Endothelial cell of umbilical vein (primary cell): Measurements from ENCODE around the gene RPLP2. TPM values are rescaled to one million over a fixed set of nuclear protein-coding genes. Genes with fewer than 3 reads are reported as not detected.
A peak's percentile ranks its signal among the peaks of the same experiment; 100 is the strongest.

Source experiments
- BruUV-seq: library from RNA; stranded (reverse); fragments of 400-500 nt; replicated peaks from 2 replicates; lab custom pipeline; 2021; lab: Mats Ljungman, UMichigan
- CTCF ChIA-PET: fragments of 300-600, 350-600 bp; sonication (Branson Sonifier 250); formaldehyde crosslinking; loops from one replicate; lab custom pipeline; 2021; ENCODE audit warnings: antibody characterized with exemption, inconsistent platforms; lab: Charles Lee
- POLR2A ChIA-PET: fragments of 300-600, 350-600 bp; sonication (Branson Sonifier 250); formaldehyde crosslinking; loops from one replicate; lab custom pipeline; 2021; ENCODE audit warnings: antibody characterized with exemption, inconsistent platforms; lab: Charles Lee
- DNase-seq: peaks from one replicate; pipeline ENCODE4 v3.0.0-alpha.2; 2011; ENCODE audit warnings: low read depth, low spot score
- FAIRE-seq: peaks from 2 replicates; lab custom pipeline; 2011; peaks lifted over from hg19 to GRCh38; lab: Jason Lieb, UNC
- H2AFZ ChIP-seq: 2 replicates; pipeline ENCODE4 v1.6.0; 2012; ENCODE audit warnings: low read depth, low read length, control low read depth, inconsistent platforms
- H3K27ac ChIP-seq: 2 replicates; pipeline ENCODE4 v1.5.1; 2011; ENCODE audit warnings: low read depth, mild to moderate bottlenecking, control low read depth, low read length, moderate library complexity; ENCODE audit not compliant: insufficient read depth
- H3K27me3 ChIP-seq, 2 experiments: 2 replicates each; pipeline versions ENCODE4 v1.6.0 to v1.6.1; 2011; ENCODE audit warnings: low read length in 2 of 2, mixed read lengths in 1 of 2; ENCODE audit not compliant: control insufficient read depth in 2 of 2, insufficient read depth in 2 of 2
- H3K36me3 ChIP-seq, 2 experiments: 2 replicates in 1 of 2; 3 replicates in 1 of 2; pipeline ENCODE4 v1.5.1; 2011; ENCODE audit warnings: low read length in 2 of 2, mild to moderate bottlenecking in 1 of 2, moderate library complexity in 1 of 2; ENCODE audit not compliant: control insufficient read depth in 2 of 2, insufficient read depth in 2 of 2; ENCODE audit errors: extremely low read depth in 1 of 2
- H3K4me1 ChIP-seq: 3 replicates; pipeline ENCODE4 v1.5.1; 2011; ENCODE audit warnings: mild to moderate bottlenecking, low read length; ENCODE audit not compliant: control insufficient read depth, insufficient read depth; ENCODE audit errors: extremely low read depth
- H3K4me2 ChIP-seq: 2 replicates; pipeline ENCODE4 v1.6.1; 2011; ENCODE audit warnings: low read length, control low read depth, mixed read lengths; ENCODE audit not compliant: insufficient read depth
- H3K4me3 ChIP-seq, 3 experiments: fragments of 200-600 bp in 1 of 3; sonication (generic), shearing (Covaris generic) in 1 of 3; replicated peaks in 1 of 3; 2 replicates each; pipeline ENCODE4 v1.5.1; 2011 to 2016; ENCODE audit warnings: control low read depth in 3 of 3, low read length in 3 of 3, mild to moderate bottlenecking in 2 of 3, inconsistent platforms in 1 of 3, low read depth in 1 of 3, moderate library complexity in 1 of 3; ENCODE audit not compliant: insufficient read depth in 1 of 3
- H3K79me2 ChIP-seq: 2 replicates; pipeline ENCODE4 v1.6.0; 2012; ENCODE audit warnings: low read length, inconsistent platforms; ENCODE audit not compliant: control insufficient read depth, insufficient read depth
- H3K9ac ChIP-seq: replicated peaks from 2 replicates; pipeline ENCODE3; 2011; ENCODE audit warnings: low read length, control low read depth; ENCODE audit not compliant: insufficient read depth; ENCODE audit errors: extremely low read depth
- H3K9me1 ChIP-seq: replicated peaks from 3 replicates; pipeline ENCODE4 v1.6.0; 2011; ENCODE audit warnings: mild to moderate bottlenecking, low read length; ENCODE audit not compliant: control insufficient read depth, insufficient read depth; ENCODE audit errors: extremely low read depth
- H3K9me3 ChIP-seq: replicated peaks from 2 replicates; pipeline ENCODE4 v1.5.1; 2012; ENCODE audit warnings: low read length, inconsistent platforms; ENCODE audit not compliant: control insufficient read depth, insufficient read depth
- H4K20me1 ChIP-seq: replicated peaks from 2 replicates; pipeline ENCODE3; 2011; ENCODE audit warnings: mild to moderate bottlenecking, low read length; ENCODE audit not compliant: control insufficient read depth, insufficient read depth; ENCODE audit errors: extremely low read depth
- EZH2 ChIP-seq: IDR thresholded peaks from 2 replicates; pipeline ENCODE4 v1.6.1; 2012; ENCODE audit warnings: borderline replicate concordance, low read depth, mild to moderate bottlenecking, moderate library complexity, low read length, inconsistent platforms; ENCODE audit not compliant: severe bottlenecking
- FOS ChIP-seq: IDR thresholded peaks from 2 replicates; pipeline ENCODE4 v1.6.1; 2011; ENCODE audit warnings: mild to moderate bottlenecking, low read length, moderate library complexity, borderline replicate concordance; ENCODE audit not compliant: insufficient read depth
- GATA2 ChIP-seq: IDR thresholded peaks from 2 replicates; pipeline ENCODE4 v1.7.0; 2011; ENCODE audit warnings: low read depth, mild to moderate bottlenecking, moderate library complexity, mixed read lengths, low read length; ENCODE audit not compliant: insufficient read length, insufficient read depth
- JUN ChIP-seq: IDR thresholded peaks from 2 replicates; pipeline ENCODE4 v1.6.1; 2011; ENCODE audit warnings: borderline replicate concordance, low read depth; ENCODE audit not compliant: insufficient read length, insufficient read depth
- MAX ChIP-seq: IDR thresholded peaks from 2 replicates; pipeline ENCODE4 v1.6.1; 2011; ENCODE audit not compliant: insufficient read depth, insufficient read length
- MYC ChIP-seq: IDR thresholded peaks from one replicate; pipeline ENCODE4 v1.6.1; 2011; ENCODE audit warnings: mild to moderate bottlenecking, low read depth, low read length
- POLR2A ChIP-seq: IDR thresholded peaks from 2 replicates; pipeline ENCODE4 v1.6.1; 2012; ENCODE audit warnings: low read depth, mild to moderate bottlenecking, control low read depth, low read length
- POLR2AphosphoS5 ChIP-seq: IDR thresholded peaks from 2 replicates; pipeline ENCODE4 v1.6.1; 2012; ENCODE audit warnings: low read depth, mild to moderate bottlenecking, control low read depth, low read length, moderate library complexity; ENCODE audit not compliant: insufficient read depth
- dilution Hi-C: fragments of 300-500 bp; cut with MboI; formaldehyde crosslinking; loops from one replicate; pipeline ENCODE4 v1.15.0; 2019; ENCODE audit warnings: low sequenced_read_pairs; ENCODE audit not compliant: extremely low pct_ligation_motif_present
- intact Hi-C: fragments of 100-400 bp; cut with micrococcal nuclease; formaldehyde crosslinking; loops from one replicate; pipeline ENCODE4 v1.10.0; 2022
- polyA plus RNA-seq, 4 experiments: library from polyadenylated mRNA; depleted of rRNA in 3 of 4; stranded (reverse) in 3 of 4; unstranded in 1 of 4; fragments of >200 nt; gene quantifications; 2 replicates each; pipeline versions ENCODE4 v1.2.1 to v1.2.3, GENCODE V29; 2011 to 2012; ENCODE audit warnings: missing spikeins in 1 of 4
- total RNA-seq: library from RNA; stranded (reverse); gene quantifications from 2 replicates; pipeline ENCODE4 v1.2.3, GENCODE V29; 2021
- TF ChIP-seq, protein P1 (sequence below), 2 donors: IDR thresholded peaks; 1 replicate in 1 of 2; 2 replicates in 1 of 2; pipeline ENCODE4 v1.5.1; 2011; ENCODE audit warnings: low read length in 2 of 2, mild to moderate bottlenecking in 2 of 2, moderate library complexity in 2 of 2, control low read depth in 1 of 2, inconsistent platforms in 1 of 2, low read depth in 1 of 2; ENCODE audit not compliant: insufficient read depth in 1 of 2; ENCODE audit errors: extremely low read depth in 1 of 2

The RPLP2 gene
- total and polyA plus RNA-seq, 2 donors (not counting 3 experiments of a cell fraction or from before 2014, with no cell fraction given), result 1,579 to 1,739 TPM

DNA sequence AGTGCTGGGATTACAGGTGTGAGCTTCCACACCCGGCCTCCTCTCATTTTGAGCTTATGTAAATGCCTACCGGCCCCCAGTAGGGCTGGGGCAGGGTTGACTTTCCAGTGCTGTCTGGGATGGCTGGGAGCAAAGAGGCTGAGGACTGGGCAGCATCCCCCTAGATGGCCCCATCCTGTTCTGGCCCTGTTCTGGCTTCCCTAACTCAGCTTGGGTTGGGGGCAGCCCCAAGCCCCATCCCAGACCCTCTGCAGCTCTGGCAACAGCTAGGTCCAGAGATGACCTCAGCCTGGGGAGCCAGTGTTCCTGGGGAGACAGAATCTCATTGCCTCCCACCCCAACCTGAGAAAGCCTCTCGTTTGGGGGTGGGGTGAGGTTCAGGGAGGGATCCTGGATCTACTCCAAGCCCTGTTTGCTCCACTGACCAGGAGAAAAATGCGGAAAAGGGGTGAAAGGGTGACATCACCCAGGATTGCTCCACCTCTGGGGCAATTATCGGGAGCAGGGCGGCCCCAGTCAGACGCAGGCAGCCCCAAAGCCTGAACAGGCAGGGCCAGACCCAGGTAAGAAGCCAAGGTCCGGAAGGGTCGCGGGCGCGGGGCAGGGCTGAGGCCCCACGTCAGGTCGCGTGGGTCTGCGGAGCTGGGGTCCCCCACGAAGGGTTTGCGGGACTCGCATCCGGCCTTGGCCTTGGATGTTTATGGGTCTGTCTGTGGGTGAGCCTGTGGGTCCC is 8.8 kb downstream of the RPLP2 start, which contains the start of gene PNPLA2:
PNPLA2 (plus strand) TSS at position 519 of the 733 bp plus-strand sequence. CDS start 805 bp downstream, outside the sequence.
- Histone ChIP-seq H3K36me3 (peaks cover 0 to 10% of the 10 kb centered on the region in 2 experiments), H2AFZ (peak within 1 kb of the TSS; percentile 93), H3K9me3 (no peaks in the 10 kb centered on the region), H3K4me3 (peak within 1 kb of the TSS; percentile 66 to 79 (median 77)), H3K27ac (peak within 1 kb of the TSS; percentile 89), H3K9me1 (no peaks in the 10 kb centered on the region), H3K4me2 (peak within 1 kb of the TSS; percentile 70), H3K4me1 (peaks cover 20% of the 10 kb centered on the region), H4K20me1 (no peaks in the 10 kb centered on the region), H3K27me3 (no peaks in the 10 kb centered on the region), H3K79me2 (peaks cover 19% of the 10 kb centered on the region), H3K9ac (peak within 1 kb of the TSS; percentile 94)
- dilution Hi-C loops, result no loop called here
- DNase-seq (no peak), FAIRE-seq (no peak)
- intact Hi-C loops, result loop anchor here (1.0 to 2.0 kb wide), 3 partner anchors 9 to 16 kb away; partner anchors contain the start of gene RPLP2
- CTCF ChIA-PET, result interaction anchor here (1.1 to 2.7 kb wide), 4 partner anchors 8 to 16 kb away, joined by 3 to 11 read pairs (median 8); partner anchors contain the start of gene RPLP2
- POLR2A ChIA-PET, result interaction anchor here (0.6 to 3.3 kb wide), 10 partner anchors 9 to 263 kb away, joined by 3 to 23 read pairs (median 11); partner anchors contain the start of genes CEND1, GATD1, RPLP2 and TSPAN4
- BruUV-seq, result no TSS peak
- TF ChIP-seq FOS (no peak), MYC (no peak), POLR2A (no peak), EZH2 (no peak), JUN (no peak), POLR2AphosphoS5 (no peak), GATA2 (no peak), MAX (no peak)
- TF ChIP-seq, protein P1, sequence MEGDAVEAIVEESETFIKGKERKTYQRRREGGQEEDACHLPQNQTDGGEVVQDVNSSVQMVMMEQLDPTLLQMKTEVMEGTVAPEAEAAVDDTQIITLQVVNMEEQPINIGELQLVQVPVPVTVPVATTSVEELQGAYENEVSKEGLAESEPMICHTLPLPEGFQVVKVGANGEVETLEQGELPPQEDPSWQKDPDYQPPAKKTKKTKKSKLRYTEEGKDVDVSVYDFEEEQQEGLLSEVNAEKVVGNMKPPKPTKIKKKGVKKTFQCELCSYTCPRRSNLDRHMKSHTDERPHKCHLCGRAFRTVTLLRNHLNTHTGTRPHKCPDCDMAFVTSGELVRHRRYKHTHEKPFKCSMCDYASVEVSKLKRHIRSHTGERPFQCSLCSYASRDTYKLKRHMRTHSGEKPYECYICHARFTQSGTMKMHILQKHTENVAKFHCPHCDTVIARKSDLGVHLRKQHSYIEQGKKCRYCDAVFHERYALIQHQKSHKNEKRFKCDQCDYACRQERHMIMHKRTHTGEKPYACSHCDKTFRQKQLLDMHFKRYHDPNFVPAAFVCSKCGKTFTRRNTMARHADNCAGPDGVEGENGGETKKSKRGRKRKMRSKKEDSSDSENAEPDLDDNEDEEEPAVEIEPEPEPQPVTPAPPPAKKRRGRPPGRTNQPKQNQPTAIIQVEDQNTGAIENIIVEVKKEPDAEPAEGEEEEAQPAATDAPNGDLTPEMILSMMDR (IDR thresholded peaks at IDR 0.05; ENCODE audit: extremely low read depth in 1 of 2, insufficient read depth in 1 of 2, low read depth in 1 of 2, low read length in 2 of 2), result no peak
